OCI-LY7 (cell line): Measurements from ENCODE around the gene NCOR2.

Source experiments
- CTCF ChIP-seq: fragments of 200-600 bp; sonication (generic); conservative IDR thresholded peaks from 2 replicates; pipeline ENCODE4 v1.5.1; 2014; ENCODE audit warnings: mild to moderate bottlenecking, antibody characterized with exemption, low read length, moderate library complexity, mixed read lengths
- EZH2phosphoT487 ChIP-seq: fragments of 200-600 bp; sonication (generic); IDR thresholded peaks from 2 replicates; pipeline ENCODE4 v1.6.1; 2018; ENCODE audit warnings: low read depth, borderline replicate concordance, mild to moderate bottlenecking, mixed run types, antibody characterized with exemption, low read length, moderate library complexity, mixed read lengths

- TF ChIP-seq CTCF (no peak), EZH2phosphoT487 (no peak)
These were observed 34.3 kb upstream of the NCOR2 start for GRCh38 chr12:124601706-124602105.
